HG02973 (cell line): Measurements from ENCODE around the gene DPYD.
A peak's percentile ranks its signal among the peaks of the same experiment; 100 is the strongest.

Source experiments
- ATAC-seq: cut with Tn5 transposase; IDR thresholded peaks from one replicate; pipeline ENCODE4 v1.9.1; 2021; ENCODE audit warnings: moderate library complexity; ENCODE audit not compliant: unreplicated experiment

DPYD gene

GRCh38 chr1:97844552-97845089 is 76.2 kb downstream of the DPYD start:
- no peak for ATAC-seq

- ATAC-seq: no peak
Measured at GRCh38 chr1:97841338-97841737, 79.5 kb downstream of the DPYD start.

GRCh38 chr1:97837161-97837560 is 83.7 kb downstream of the DPYD start:
- ATAC-seq: no peak

GRCh38 chr1:97834899-97835298 is 85.9 kb downstream of the DPYD start:
- no peak for ATAC-seq

- no peak for ATAC-seq
Measured at GRCh38 chr1:97833881-97834280, 87.0 kb downstream of the DPYD start.

GRCh38 chr1:97832481-97832880 is 88.4 kb downstream of the DPYD start:
- ATAC-seq: no peak

GRCh38 chr1:97827887-97828286 is 92.9 kb downstream of the DPYD start:
- ATAC-seq: peak; percentile 72

- ATAC-seq: no peak
Measured at GRCh38 chr1:97826820-97827219, 94.0 kb downstream of the DPYD start.

GRCh38 chr1:97824624-97825023 is 96.2 kb downstream of the DPYD start:
- ATAC-seq: no peak

- ATAC-seq: no peak
Measured at GRCh38 chr1:97824200-97824599, 96.6 kb downstream of the DPYD start.

GRCh38 chr1:97820470-97821188 is 100.2 kb downstream of the DPYD start:
- ATAC-seq: peak; percentile 79

- no peak for ATAC-seq
Measured at GRCh38 chr1:97816927-97817326, 103.9 kb downstream of the DPYD start.

GRCh38 chr1:97814804-97815203 is 106.0 kb downstream of the DPYD start:
- ATAC-seq: no peak

- no peak for ATAC-seq
Measured at GRCh38 chr1:97814121-97814520, 106.7 kb downstream of the DPYD start.

GRCh38 chr1:97812076-97812475 is 108.8 kb downstream of the DPYD start:
- ATAC-seq: no peak

- ATAC-seq: no peak
Measured at GRCh38 chr1:97806996-97807520, 113.8 kb downstream of the DPYD start.

- ATAC-seq: no peak
Measured at GRCh38 chr1:97806326-97806725, 114.5 kb downstream of the DPYD start.

GRCh38 chr1:97805093-97805492 is 115.7 kb downstream of the DPYD start:
- ATAC-seq: no peak

- no peak for ATAC-seq
Measured at GRCh38 chr1:97803026-97803425, 117.8 kb downstream of the DPYD start.

- no peak for ATAC-seq
Measured at GRCh38 chr1:97802011-97802410, 118.8 kb downstream of the DPYD start.

- ATAC-seq: no peak
Measured at GRCh38 chr1:97797403-97798183, 123.2 kb downstream of the DPYD start.

GRCh38 chr1:97796711-97797110 is 124.1 kb downstream of the DPYD start:
- ATAC-seq: no peak
